Caco-2 (cell line): ENCODE measurements around the gene TPSB2. TPM values are rescaled to one million over a fixed set of nuclear protein-coding genes. Genes with fewer than 3 reads are reported as not detected.
"Not testable (repeated sequence)": the region's sequence is repeated elsewhere in the genome, so short reads cannot be mapped to it uniquely, and the experiment has no call there.

Experiments used
- BruUV-seq: library from RNA; stranded (reverse); fragments of 400-500 nt; replicated peaks from 2 replicates; lab custom pipeline; 2021; lab: Mats Ljungman, UMichigan
- CTCF ChIA-PET: fragments of 300-600 bp; sonication (Branson Sonifier 250); formaldehyde crosslinking; loops from one replicate; lab custom pipeline; 2022; ENCODE audit warnings: antibody characterized with exemption; lab: Charles Lee
- POLR2A ChIA-PET: fragments of 300-600 bp; sonication (Branson Sonifier 250); formaldehyde crosslinking; loops from one replicate; lab custom pipeline; 2022; ENCODE audit warnings: antibody characterized with exemption; lab: Charles Lee
- DNase-seq, 2 experiments: peaks; one replicate each; pipeline versions ENCODE4 v3.0.0 to v3.0.0-alpha.2; 2020 to 2022
- H3K27me3 ChIP-seq: replicated peaks from 2 replicates; pipeline ENCODE4 v1.6.0; 2011; ENCODE audit warnings: low read length; ENCODE audit not compliant: control insufficient read depth, insufficient read depth
- H3K36me3 ChIP-seq: 2 replicates; pipeline ENCODE4 v1.5.1; 2011; ENCODE audit warnings: low read length; ENCODE audit not compliant: control insufficient read depth, insufficient read depth
- H3K4me1 ChIP-seq: fragments of 250-450 bp; sonication (Bioruptor Pico); 2 replicates; pipeline ENCODE4 v1.5.1; 2020; ENCODE audit warnings: mild to moderate bottlenecking
- H3K4me3 ChIP-seq: 2 replicates; pipeline ENCODE4 v1.5.1; 2011; ENCODE audit warnings: low read depth, mild to moderate bottlenecking, control low read depth, low read length
- H3K9me3 ChIP-seq: fragments of 250-450 bp; sonication (Bioruptor Pico); 2 replicates; pipeline ENCODE4 v1.5.1; 2020; ENCODE audit warnings: mild to moderate bottlenecking, moderate library complexity
- H3K27ac Mint-ChIP-seq: one replicate; pipeline ENCODE4 v1.8.0; 2022; ENCODE audit warnings: mixed read lengths; ENCODE audit not compliant: unreplicated experiment
- H3K27me3 Mint-ChIP-seq: one replicate; pipeline ENCODE4 v1.8.0; 2022; ENCODE audit warnings: mixed read lengths; ENCODE audit not compliant: insufficient read depth, unreplicated experiment
- H3K36me3 Mint-ChIP-seq: one replicate; pipeline ENCODE4 v1.8.0; 2022; ENCODE audit warnings: mild to moderate bottlenecking, mixed read lengths; ENCODE audit not compliant: insufficient read depth, unreplicated experiment
- H3K4me1 Mint-ChIP-seq: one replicate; pipeline ENCODE4 v1.8.0; 2022; ENCODE audit warnings: low read depth, mixed read lengths; ENCODE audit not compliant: unreplicated experiment
- H3K4me3 Mint-ChIP-seq: one replicate; pipeline ENCODE4 v1.8.0; 2022; ENCODE audit warnings: mild to moderate bottlenecking, moderate library complexity, mixed read lengths; ENCODE audit not compliant: unreplicated experiment
- H3K9me3 Mint-ChIP-seq: one replicate; pipeline ENCODE4 v1.8.0; 2022; ENCODE audit warnings: mixed read lengths; ENCODE audit not compliant: unreplicated experiment
- intact Hi-C: fragments of 100-400 bp; cut with micrococcal nuclease; formaldehyde crosslinking; loops from one replicate; pipeline ENCODE4 v1.10.0; 2022; ENCODE audit not compliant: unreplicated experiment
- total RNA-seq: library from RNA; stranded (reverse); gene quantifications from 2 replicates; pipeline ENCODE4 v1.2.3, GENCODE V29; 2022
- TF ChIP-seq, protein P1 (sequence below), 2 experiments: fragments of 200-600 bp in 1 of 2; IDR thresholded peaks; 1 replicate in 1 of 2; 2 replicates in 1 of 2; pipeline versions ENCODE4 v1.5.1 to v1.8.0; 2011 to 2022; ENCODE audit warnings: antibody characterized with exemption in 1 of 2, control low read depth in 1 of 2, inconsistent platforms in 1 of 2, low read depth in 1 of 2, low read length in 1 of 2, mild to moderate bottlenecking in 1 of 2, moderate library complexity in 1 of 2; ENCODE audit not compliant: insufficient read depth in 1 of 2, severe bottlenecking in 1 of 2, unreplicated experiment in 1 of 2

The TPSB2 gene
- total RNA-seq, 1 experiment from 2014 or later = not detected

DNA sequence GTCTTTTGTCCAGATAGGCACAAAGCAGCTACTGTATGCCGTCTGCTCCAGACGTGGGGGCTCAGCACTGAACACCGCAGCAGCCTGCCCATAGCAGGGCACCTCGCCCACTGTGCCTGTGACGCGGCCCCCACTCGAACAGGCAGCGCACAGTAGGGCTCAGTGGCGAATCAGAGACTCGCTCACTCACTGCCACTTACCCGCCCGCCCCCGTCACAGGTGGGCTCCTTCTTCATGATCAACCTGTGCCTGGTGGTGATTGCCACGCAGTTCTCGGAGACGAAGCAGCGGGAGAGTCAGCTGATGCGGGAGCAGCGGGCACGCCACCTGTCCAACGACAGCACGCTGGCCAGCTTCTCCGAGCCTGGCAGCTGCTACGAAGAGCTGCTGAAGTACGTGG, 28.5 kb downstream of the TPSB2 start:
- no peaks in the 10 kb centered on the region; the same call in 1 of the 2 replicates for H3K36me3 ChIP-seq
- ChIA-PET CTCF (no interaction called here), POLR2A (no interaction called here)
- H3K27me3 Mint-ChIP-seq = no peaks in the 10 kb centered on the region
- DNase-seq = no peak
- H3K9me3 Mint-ChIP-seq = no peaks in the 10 kb centered on the region
- intact Hi-C loops = no loop called here
- no peak overlapping the region for H3K27ac Mint-ChIP-seq
- peaks cover 14% of the 10 kb centered on the region for H3K36me3 Mint-ChIP-seq
- no peaks in the 10 kb centered on the region for H3K9me3 ChIP-seq
- no peaks in the 10 kb centered on the region for H3K4me1 ChIP-seq
- TF ChIP-seq, protein P1, sequence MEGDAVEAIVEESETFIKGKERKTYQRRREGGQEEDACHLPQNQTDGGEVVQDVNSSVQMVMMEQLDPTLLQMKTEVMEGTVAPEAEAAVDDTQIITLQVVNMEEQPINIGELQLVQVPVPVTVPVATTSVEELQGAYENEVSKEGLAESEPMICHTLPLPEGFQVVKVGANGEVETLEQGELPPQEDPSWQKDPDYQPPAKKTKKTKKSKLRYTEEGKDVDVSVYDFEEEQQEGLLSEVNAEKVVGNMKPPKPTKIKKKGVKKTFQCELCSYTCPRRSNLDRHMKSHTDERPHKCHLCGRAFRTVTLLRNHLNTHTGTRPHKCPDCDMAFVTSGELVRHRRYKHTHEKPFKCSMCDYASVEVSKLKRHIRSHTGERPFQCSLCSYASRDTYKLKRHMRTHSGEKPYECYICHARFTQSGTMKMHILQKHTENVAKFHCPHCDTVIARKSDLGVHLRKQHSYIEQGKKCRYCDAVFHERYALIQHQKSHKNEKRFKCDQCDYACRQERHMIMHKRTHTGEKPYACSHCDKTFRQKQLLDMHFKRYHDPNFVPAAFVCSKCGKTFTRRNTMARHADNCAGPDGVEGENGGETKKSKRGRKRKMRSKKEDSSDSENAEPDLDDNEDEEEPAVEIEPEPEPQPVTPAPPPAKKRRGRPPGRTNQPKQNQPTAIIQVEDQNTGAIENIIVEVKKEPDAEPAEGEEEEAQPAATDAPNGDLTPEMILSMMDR (IDR thresholded peaks at IDR 0.05; ENCODE audit: insufficient read depth in 1 of 2, low read depth in 1 of 2, low read length in 1 of 2, severe bottlenecking in 1 of 2, unreplicated experiment in 1 of 2) = no peak
- no peaks in the 10 kb centered on the region for H3K27me3 ChIP-seq
- H3K4me3 ChIP-seq = no peak overlapping the region
- H3K4me1 Mint-ChIP-seq = no peaks in the 10 kb centered on the region
- no TSS peak for BruUV-seq
- H3K4me3 Mint-ChIP-seq = no peak overlapping the region

DNA sequence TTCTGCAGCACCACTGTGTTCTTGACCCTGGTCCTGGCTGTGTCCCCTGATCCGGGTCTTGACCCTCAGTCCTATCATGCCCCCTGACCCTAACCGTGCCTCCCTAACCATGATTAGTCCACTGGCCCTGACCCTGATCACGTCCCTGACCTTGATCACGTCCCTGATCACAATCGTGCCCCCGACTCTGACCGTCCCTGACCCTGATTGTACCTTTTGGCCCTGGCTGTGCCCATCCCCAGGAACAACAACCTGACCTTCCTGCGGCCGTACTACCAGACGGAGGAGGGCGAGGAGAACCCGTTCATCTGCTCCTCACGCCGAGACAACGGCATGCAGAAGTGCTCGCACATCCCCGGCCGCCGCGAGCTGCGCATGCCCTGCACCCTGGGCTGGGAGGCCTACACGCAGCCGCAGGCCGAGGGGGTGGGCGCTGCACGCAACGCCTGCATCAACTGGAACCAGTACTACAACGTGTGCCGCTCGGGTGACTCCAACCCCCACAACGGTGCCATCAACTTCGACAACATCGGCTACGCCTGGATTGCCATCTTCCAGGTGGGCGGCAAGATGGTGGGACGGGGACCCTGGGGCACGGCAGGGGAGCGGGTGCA, 29.9 kb downstream of the TPSB2 start:
- Mint-ChIP-seq H3K9me3 (no peaks in the 10 kb centered on the region), H3K27ac (no peak overlapping the region), H3K4me1 (no peaks in the 10 kb centered on the region), H3K4me3 (no peak overlapping the region), H3K36me3 (peaks cover 6% of the 10 kb centered on the region), H3K27me3 (no peaks in the 10 kb centered on the region)
- TF ChIP-seq, protein P1 (IDR thresholded peaks at IDR 0.05; ENCODE audit: insufficient read depth in 1 of 2, low read depth in 1 of 2, low read length in 1 of 2, severe bottlenecking in 1 of 2, unreplicated experiment in 1 of 2) = no peak
- BruUV-seq = no TSS peak
- no peaks in the 10 kb centered on the region for H3K4me1 ChIP-seq
- CTCF ChIA-PET = no interaction called here
- no peak for DNase-seq
- H3K9me3 ChIP-seq = no peaks in the 10 kb centered on the region
- no peak overlapping the region for H3K4me3 ChIP-seq
- POLR2A ChIA-PET = no interaction called here
- intact Hi-C loops = no loop called here
- H3K27me3 ChIP-seq = no peaks in the 10 kb centered on the region
- H3K36me3 ChIP-seq = no peaks in the 10 kb centered on the region; the same call in 1 of the 2 replicates

DNA sequence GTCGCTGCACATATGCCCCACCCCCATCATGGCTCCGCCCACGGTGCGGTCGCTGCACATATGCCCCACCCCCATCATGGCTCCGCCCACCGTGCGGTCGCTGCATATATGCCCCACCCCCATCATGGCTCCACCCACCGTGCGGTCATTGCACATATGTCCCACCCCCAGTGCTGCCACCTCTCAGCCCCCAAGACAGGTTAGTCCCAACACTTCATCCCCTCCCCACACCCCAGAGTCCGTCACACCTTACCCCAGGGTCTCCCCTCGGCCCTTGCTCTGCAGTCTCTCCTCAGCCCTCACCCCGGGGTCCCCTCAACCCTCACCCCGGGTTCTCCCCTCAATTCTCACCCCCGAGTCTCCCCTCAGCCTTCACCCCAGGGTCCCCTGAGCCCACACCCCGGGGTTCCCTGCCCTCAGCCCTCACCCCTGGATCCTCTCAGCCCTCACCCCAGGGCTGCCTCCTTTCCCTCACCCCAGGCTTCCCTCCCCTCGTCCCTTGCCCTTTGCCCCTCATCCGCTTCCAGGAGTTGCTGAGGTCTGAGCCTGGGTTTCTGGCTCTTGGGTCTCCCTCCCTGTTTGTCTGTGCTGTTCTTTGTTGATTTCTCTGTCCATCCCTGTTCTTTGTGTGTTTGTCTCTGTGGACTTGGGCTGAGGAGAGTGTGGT, 30.5 kb downstream of the TPSB2 start:
- TF ChIP-seq, protein P1 (IDR thresholded peaks at IDR 0.05; ENCODE audit: insufficient read depth in 1 of 2, low read depth in 1 of 2, low read length in 1 of 2, severe bottlenecking in 1 of 2, unreplicated experiment in 1 of 2) = no peak
- Mint-ChIP-seq H3K27me3 (no peaks in the 10 kb centered on the region), H3K9me3 (no peaks in the 10 kb centered on the region), H3K4me1 (no peaks in the 10 kb centered on the region), H3K27ac (no peak overlapping the region), H3K4me3 (no peak overlapping the region), H3K36me3 (peaks cover 6% of the 10 kb centered on the region)
- DNase-seq = no peak
- H3K4me1 ChIP-seq = no peaks in the 10 kb centered on the region
- H3K4me3 ChIP-seq = no peak overlapping the region
- no peaks in the 10 kb centered on the region for H3K27me3 ChIP-seq
- POLR2A ChIA-PET = no interaction called here
- BruUV-seq = no TSS peak
- no peaks in the 10 kb centered on the region; the same call in 1 of the 2 replicates for H3K36me3 ChIP-seq
- intact Hi-C loops = no loop called here
- H3K9me3 ChIP-seq = no peaks in the 10 kb centered on the region
- CTCF ChIA-PET = no interaction called here

DNA sequence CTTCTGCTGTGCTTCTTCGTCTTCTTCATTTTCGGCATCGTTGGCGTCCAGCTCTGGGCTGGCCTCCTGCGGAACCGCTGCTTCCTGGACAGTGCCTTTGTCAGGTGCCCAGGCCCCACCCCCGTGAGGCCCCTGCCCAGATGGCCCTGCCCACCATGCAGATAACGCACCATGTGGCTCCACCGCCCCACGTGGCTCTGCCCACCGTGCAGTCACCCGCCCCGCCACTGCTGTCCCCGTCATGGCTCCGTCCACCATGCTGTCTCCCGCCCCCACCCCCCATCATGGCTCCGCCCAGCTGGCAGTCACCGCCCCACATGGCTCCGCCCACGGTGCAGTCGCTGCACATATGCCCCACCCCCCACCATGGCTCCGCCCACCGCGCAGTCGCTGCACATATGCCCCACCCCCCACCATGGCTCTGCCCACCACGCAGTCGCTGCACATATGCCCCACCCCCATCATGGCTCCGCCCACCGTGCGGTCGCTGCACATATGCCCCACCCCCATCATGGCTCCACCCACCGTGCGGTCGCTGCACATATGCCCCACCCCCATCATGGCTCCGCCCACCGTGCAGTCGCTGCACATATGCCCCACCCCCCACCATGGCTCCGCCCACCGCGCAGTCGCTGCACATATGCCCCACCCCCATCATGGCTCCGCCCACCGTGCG, 31.2 kb downstream of the TPSB2 start:
- BruUV-seq, H3K9me3 ChIP-seq, H3K36me3 Mint-ChIP-seq, POLR2A ChIA-PET, H3K4me1 Mint-ChIP-seq, CTCF ChIA-PET, H3K36me3 ChIP-seq, H3K27ac Mint-ChIP-seq, H3K4me3 ChIP-seq, intact Hi-C loops, H3K27me3 Mint-ChIP-seq, H3K9me3 Mint-ChIP-seq, H3K27me3 ChIP-seq, H3K4me3 Mint-ChIP-seq, H3K4me1 ChIP-seq, DNase-seq: not testable (repeated sequence)
